ENCODE measurements around the gene SERPINE3. TPM values are rescaled to one million over a fixed set of nuclear protein-coding genes. Genes with fewer than 3 reads are reported as not detected.

The SERPINE3 gene
- polyA plus RNA-seq, 1 donor (not counting 4 experiments of a cell fraction or from before 2014, with no cell fraction given): not detected

GRCh38 chr13:51332566-51333361, 6.7 kb upstream of the SERPINE3 start:
- Histone ChIP-seq H3K79me2 (ENCODE audit: control insufficient read depth, insufficient read depth, low read length) (no peaks in the 10 kb centered on the region), H3K9ac (ENCODE audit: control insufficient read depth, extremely low read depth, insufficient read depth, low read length) (no peak overlapping the region), H2AFZ (ENCODE audit: control insufficient read depth, low read length) (no peak overlapping the region), H3K9me1 (ENCODE audit: control insufficient read depth, extremely low read depth, insufficient read depth, low read length) (no peaks in the 10 kb centered on the region), H3K4me1 (ENCODE audit: control insufficient read depth, extremely low read depth, insufficient read depth, low read length) (no peaks in the 10 kb centered on the region), H4K20me1 (ENCODE audit: control insufficient read depth, extremely low read depth, insufficient read depth, low read length) (no peaks in the 10 kb centered on the region), H3K4me2 (ENCODE audit: control insufficient read depth, extremely low read depth, insufficient read depth, low read depth, low read length) (no peak overlapping the region), H3K27me3 (ENCODE audit: control insufficient read depth, extremely low read depth, insufficient read depth, low read length) (no peaks in the 10 kb centered on the region), H3K36me3 (ENCODE audit: control insufficient read depth in 2 of 2, extremely low read depth in 1 of 2, insufficient read depth in 2 of 2, low read length in 2 of 2) (no peaks in the 10 kb centered on the region), H3K27ac (ENCODE audit: control insufficient read depth, insufficient read depth, low read length) (no peak overlapping the region), H3K9me3 (ENCODE audit: control insufficient read depth, low read depth, low read length) (no peaks in the 10 kb centered on the region), H3K4me3 (ENCODE audit: control insufficient read depth in 2 of 3, extremely low read depth in 1 of 3, insufficient read depth in 2 of 3, low read depth in 1 of 3, low read length in 3 of 3) (no peak overlapping the region)
- DNase-seq (ENCODE audit: low read depth, low spot score) (no peak), FAIRE-seq (no peak)
- dilution Hi-C loops (cut with MboI; ENCODE audit: extremely low pct_ligation_motif_present, low sequenced_read_pairs): no loop called here
- TF ChIP-seq CTCF (optimal IDR thresholded peaks at IDR 0.05 in 1 of 3, IDR thresholded peaks at IDR 0.05 in 1 of 3, conservative IDR thresholded peaks at IDR 0.05 in 1 of 3; ENCODE audit: extremely low read depth in 1 of 3, insufficient read depth in 2 of 3, low read length in 3 of 3) (no peak), EZH2 (IDR thresholded peaks at IDR 0.05; ENCODE audit: low read length) (no peak)

GRCh38 chr13:51333421-51333820, 6.1 kb upstream of the SERPINE3 start:
- H3K4me3 ChIP-seq (ENCODE audit: control insufficient read depth in 2 of 3, extremely low read depth in 1 of 3, insufficient read depth in 2 of 3, low read depth in 1 of 3, low read length in 3 of 3): no peak overlapping the region
- no peaks in the 10 kb centered on the region for H3K9me1 ChIP-seq (ENCODE audit: control insufficient read depth, extremely low read depth, insufficient read depth, low read length)
- H3K27ac ChIP-seq (ENCODE audit: control insufficient read depth, insufficient read depth, low read length): no peak overlapping the region
- H2AFZ ChIP-seq (ENCODE audit: control insufficient read depth, low read length): no peak overlapping the region
- TF ChIP-seq CTCF (optimal IDR thresholded peaks at IDR 0.05 in 1 of 3, IDR thresholded peaks at IDR 0.05 in 1 of 3, conservative IDR thresholded peaks at IDR 0.05 in 1 of 3; ENCODE audit: extremely low read depth in 1 of 3, insufficient read depth in 2 of 3, low read length in 3 of 3) (no peak), EZH2 (IDR thresholded peaks at IDR 0.05; ENCODE audit: low read length) (no peak)
- H3K9ac ChIP-seq (ENCODE audit: control insufficient read depth, extremely low read depth, insufficient read depth, low read length): no peak overlapping the region
- H3K9me3 ChIP-seq (ENCODE audit: control insufficient read depth, low read depth, low read length): no peaks in the 10 kb centered on the region
- H3K36me3 ChIP-seq (ENCODE audit: control insufficient read depth in 2 of 2, extremely low read depth in 1 of 2, insufficient read depth in 2 of 2, low read length in 2 of 2): no peaks in the 10 kb centered on the region
- H3K79me2 ChIP-seq (ENCODE audit: control insufficient read depth, insufficient read depth, low read length): no peaks in the 10 kb centered on the region
- dilution Hi-C loops (cut with MboI; ENCODE audit: extremely low pct_ligation_motif_present, low sequenced_read_pairs): no loop called here
- H3K27me3 ChIP-seq (ENCODE audit: control insufficient read depth, extremely low read depth, insufficient read depth, low read length): no peaks in the 10 kb centered on the region
- no peak overlapping the region for H3K4me2 ChIP-seq (ENCODE audit: control insufficient read depth, extremely low read depth, insufficient read depth, low read depth, low read length)
- H4K20me1 ChIP-seq (ENCODE audit: control insufficient read depth, extremely low read depth, insufficient read depth, low read length): no peaks in the 10 kb centered on the region
- DNase-seq (ENCODE audit: low read depth, low spot score) (no peak), FAIRE-seq (no peak)
- no peaks in the 10 kb centered on the region for H3K4me1 ChIP-seq (ENCODE audit: control insufficient read depth, extremely low read depth, insufficient read depth, low read length)
